ENCODE measurements around the gene FBXL4.
"Not testable (repeated sequence)": the region's sequence is repeated elsewhere in the genome, so short reads cannot be mapped to it uniquely, and the experiment has no call there.

FBXL4 gene

DNA sequence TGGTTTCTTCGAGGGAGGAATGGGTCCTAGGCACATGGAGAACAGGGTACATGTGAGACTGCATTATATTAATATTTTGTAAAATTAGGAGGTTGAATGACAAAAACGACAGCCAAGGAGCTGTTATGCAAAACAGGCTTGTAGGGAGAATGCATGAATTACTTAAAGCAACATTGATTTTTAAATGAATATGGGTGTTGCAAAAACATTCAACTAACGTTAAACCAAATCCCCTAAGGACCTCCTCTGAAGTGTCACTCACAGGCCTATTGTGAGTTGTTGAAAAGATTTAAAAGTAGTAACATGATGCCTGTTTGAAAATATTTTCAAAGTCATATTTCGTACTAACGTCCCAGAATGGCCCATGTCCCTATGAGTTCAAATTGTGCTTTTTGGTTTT is 21.9 kb downstream of the FBXL4 start:
- H3K36me3 ChIP-seq (ENCODE audit: insufficient read depth, low read length): peaks cover 20% of the 10 kb centered on the region
- no peak overlapping the region for H3K9ac ChIP-seq (ENCODE audit: low read depth, low read length)
- no peak overlapping the region for H3K27ac ChIP-seq (ENCODE audit: low read depth, low read length)
- WGBS: 62% methylated on average over 4 of the region's 5 CpGs
- H3K4me1 ChIP-seq (ENCODE audit: insufficient read depth, low read length): peaks cover 18% of the 10 kb centered on the region
- H3K27me3 ChIP-seq (ENCODE audit: insufficient read depth, low read length): no peaks in the 10 kb centered on the region
- H3K9me3 ChIP-seq (ENCODE audit: insufficient read depth, low read depth, low read length): no peaks in the 10 kb centered on the region
- H3K4me3 ChIP-seq (ENCODE audit: low read length): no peak overlapping the region

DNA sequence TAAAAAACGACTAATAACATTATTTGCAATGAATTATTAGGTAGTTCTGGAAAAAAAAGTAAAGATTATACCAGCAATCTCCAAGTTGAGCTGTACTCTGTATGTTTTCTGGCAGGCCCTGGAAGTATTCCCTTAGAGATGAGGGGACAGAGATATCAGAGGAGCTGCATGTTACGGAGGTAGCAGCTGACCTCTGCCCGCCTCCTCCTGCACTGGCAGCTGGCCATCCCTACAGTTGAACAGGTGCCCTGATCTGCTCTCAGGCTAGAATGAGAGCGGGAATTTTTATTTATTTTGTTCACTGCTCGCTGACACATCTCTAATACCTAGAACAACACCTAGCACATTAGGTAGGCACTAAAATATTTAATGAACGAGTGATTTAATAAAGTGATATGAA is 23.1 kb downstream of the FBXL4 start:
- no peak overlapping the region for H3K9ac ChIP-seq (ENCODE audit: low read depth, low read length)
- WGBS: 99% methylated on average over 5 of the region's 6 CpGs
- H3K4me3 ChIP-seq (ENCODE audit: low read length): no peak overlapping the region
- no peaks in the 10 kb centered on the region for H3K9me3 ChIP-seq (ENCODE audit: insufficient read depth, low read depth, low read length)
- peaks cover 18% of the 10 kb centered on the region for H3K4me1 ChIP-seq (ENCODE audit: insufficient read depth, low read length)
- H3K27me3 ChIP-seq (ENCODE audit: insufficient read depth, low read length): no peaks in the 10 kb centered on the region
- H3K27ac ChIP-seq (ENCODE audit: low read depth, low read length): no peak overlapping the region
- peaks cover 20% of the 10 kb centered on the region for H3K36me3 ChIP-seq (ENCODE audit: insufficient read depth, low read length)

DNA sequence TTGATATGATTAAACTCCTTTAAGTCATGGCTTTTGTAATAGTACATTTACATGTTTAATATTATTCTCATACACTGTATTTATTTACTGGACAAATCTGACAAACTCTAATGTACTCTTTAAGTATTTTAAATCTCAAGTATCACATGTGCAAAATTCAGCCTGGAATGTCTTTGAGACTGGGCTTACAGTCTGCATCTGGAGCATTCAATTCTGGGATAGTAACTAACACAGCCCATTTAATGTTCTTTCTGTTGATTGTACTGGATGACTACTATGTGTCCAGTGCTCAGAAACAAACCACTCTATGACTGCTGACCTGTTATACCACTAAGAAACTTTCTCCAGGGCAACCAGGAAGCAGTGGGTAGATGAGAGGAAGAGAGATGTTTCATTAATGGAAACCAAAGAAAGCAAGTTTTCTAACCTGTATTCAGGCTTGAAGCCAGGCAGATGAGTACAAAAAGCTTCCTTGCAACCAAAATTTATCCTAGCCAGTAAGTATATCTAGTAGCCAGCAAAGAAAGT is 26.8 kb downstream of the FBXL4 start:
- H3K36me3 ChIP-seq (ENCODE audit: insufficient read depth, low read length): peaks cover 9% of the 10 kb centered on the region; the same call in 1 of the 2 replicates
- no peaks in the 10 kb centered on the region for H3K9me3 ChIP-seq (ENCODE audit: insufficient read depth, low read depth, low read length)
- H3K27me3 ChIP-seq (ENCODE audit: insufficient read depth, low read length): no peaks in the 10 kb centered on the region
- peaks cover 9% of the 10 kb centered on the region for H3K4me1 ChIP-seq (ENCODE audit: insufficient read depth, low read length)
- H3K4me3 ChIP-seq (ENCODE audit: low read length): no peak overlapping the region
- no peak overlapping the region for H3K9ac ChIP-seq (ENCODE audit: low read depth, low read length)
- no peak overlapping the region for H3K27ac ChIP-seq (ENCODE audit: low read depth, low read length)

DNA sequence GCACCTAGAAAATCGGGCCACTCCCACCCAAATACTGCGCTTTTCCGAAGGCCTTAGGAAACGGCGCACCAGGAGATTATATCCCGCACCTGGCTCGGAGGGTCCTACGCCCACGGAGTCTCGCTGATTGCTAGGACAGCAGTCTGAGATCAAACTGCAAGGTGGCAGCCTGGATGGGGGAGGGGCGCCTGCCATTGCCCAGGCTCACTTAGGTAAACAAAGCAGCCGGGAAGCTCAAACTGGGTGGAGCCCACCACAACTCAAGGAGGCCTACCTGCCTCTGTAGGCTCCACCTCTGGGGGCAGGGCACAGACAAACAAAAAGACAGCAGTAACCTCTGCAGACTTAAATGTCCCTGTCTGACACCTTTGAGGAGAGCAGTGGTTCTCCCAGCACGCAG is 36.8 kb downstream of the FBXL4 start:
- not testable (repeated sequence) for H3K36me3 ChIP-seq (ENCODE audit: insufficient read depth, low read length); H3K9ac ChIP-seq (ENCODE audit: low read depth, low read length); H3K9me3 ChIP-seq (ENCODE audit: insufficient read depth, low read depth, low read length); H3K27ac ChIP-seq (ENCODE audit: low read depth, low read length); H3K4me1 ChIP-seq (ENCODE audit: insufficient read depth, low read length); H3K4me3 ChIP-seq (ENCODE audit: low read length); H3K27me3 ChIP-seq (ENCODE audit: insufficient read depth, low read length)
- 96% methylated on average over 12 of the region's 13 CpGs for WGBS

DNA sequence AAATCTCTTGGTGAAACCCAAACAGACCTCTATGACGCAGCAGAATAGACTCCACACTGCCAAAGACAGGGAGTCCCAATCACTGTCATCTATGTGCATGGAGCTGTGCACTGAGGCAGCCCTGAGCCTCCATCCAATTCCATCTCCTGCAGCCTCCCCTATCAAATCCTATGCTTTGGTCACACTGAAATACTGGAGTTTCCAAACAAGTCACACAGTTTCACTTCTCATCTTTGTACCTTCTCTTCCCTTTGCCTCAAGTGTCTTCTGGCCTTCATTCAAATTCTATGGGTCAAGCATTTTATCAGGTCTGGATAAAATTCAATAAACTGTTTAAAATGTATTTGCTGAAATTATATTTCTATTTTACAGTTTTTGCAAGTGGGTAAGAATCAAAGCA is 38.5 kb downstream of the FBXL4 start:
- Histone ChIP-seq H3K9ac (ENCODE audit: low read depth, low read length) (no peak overlapping the region), H3K27ac (ENCODE audit: low read depth, low read length) (no peak overlapping the region), H3K4me1 (ENCODE audit: insufficient read depth, low read length) (no peaks in the 10 kb centered on the region), H3K36me3 (ENCODE audit: insufficient read depth, low read length) (peaks cover 12% of the 10 kb centered on the region), H3K4me3 (ENCODE audit: low read length) (no peak overlapping the region), H3K27me3 (ENCODE audit: insufficient read depth, low read length) (no peaks in the 10 kb centered on the region), H3K9me3 (ENCODE audit: insufficient read depth, low read depth, low read length) (0 out of 2 replicates have a peak, but pooled peaks cover 3% of the 10 kb centered on the region)
- 90% methylated on average over 1 of the region's 1 CpG for WGBS

DNA sequence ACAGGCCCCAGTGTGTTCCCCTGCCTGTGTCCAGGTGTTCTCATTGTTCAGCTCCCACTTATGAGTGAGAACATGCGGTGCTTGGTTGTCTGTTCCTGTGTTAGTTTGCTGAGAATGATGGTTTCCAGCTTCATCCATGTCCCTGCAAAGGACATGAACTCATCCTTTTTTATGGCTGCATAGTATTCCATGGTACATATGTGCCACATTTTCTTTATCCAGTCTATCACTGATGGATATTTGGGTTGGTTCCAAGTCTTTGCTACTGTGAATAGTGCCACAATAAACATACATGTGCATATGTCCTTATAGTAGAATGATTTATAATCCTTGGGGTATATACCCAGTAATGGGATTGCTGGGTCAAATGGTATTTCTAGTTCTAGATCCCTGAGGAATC is 41.4 kb downstream of the FBXL4 start:
- no CpG with 5 or more reads among the region's 1 CpG for WGBS
- not testable (repeated sequence) for H3K4me1 ChIP-seq (ENCODE audit: insufficient read depth, low read length); H3K27ac ChIP-seq (ENCODE audit: low read depth, low read length)

DNA sequence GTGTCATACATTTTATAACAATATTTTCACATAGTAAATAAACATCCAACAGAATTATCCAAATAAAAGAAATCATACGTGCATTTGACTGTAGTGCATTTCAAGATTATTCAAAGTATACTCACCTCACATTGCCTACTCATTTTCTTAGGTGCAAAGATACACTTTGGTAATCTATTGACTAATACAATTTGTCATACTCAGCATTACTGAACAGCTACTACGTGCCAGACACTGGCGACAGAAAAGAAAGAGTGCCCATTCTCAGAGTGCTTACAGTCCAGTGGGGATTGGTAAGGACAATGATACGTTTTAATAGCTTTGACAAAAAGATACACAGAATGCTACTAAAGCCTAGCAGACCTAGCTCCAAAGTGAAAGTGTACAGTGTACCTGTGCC is 42.0 kb downstream of the FBXL4 start:
- H3K27ac ChIP-seq (ENCODE audit: low read depth, low read length): no peak overlapping the region

More for the DNA sequence above, 41.4 kb downstream of the FBXL4 start:
- peaks cover 18% of the 10 kb centered on the region for H3K36me3 ChIP-seq (ENCODE audit: insufficient read depth, low read length)
- not testable (repeated sequence) for H3K4me3 ChIP-seq (ENCODE audit: low read length); H3K27me3 ChIP-seq (ENCODE audit: insufficient read depth, low read length); H3K9me3 ChIP-seq (ENCODE audit: insufficient read depth, low read depth, low read length); H3K9ac ChIP-seq (ENCODE audit: low read depth, low read length)

DNA sequence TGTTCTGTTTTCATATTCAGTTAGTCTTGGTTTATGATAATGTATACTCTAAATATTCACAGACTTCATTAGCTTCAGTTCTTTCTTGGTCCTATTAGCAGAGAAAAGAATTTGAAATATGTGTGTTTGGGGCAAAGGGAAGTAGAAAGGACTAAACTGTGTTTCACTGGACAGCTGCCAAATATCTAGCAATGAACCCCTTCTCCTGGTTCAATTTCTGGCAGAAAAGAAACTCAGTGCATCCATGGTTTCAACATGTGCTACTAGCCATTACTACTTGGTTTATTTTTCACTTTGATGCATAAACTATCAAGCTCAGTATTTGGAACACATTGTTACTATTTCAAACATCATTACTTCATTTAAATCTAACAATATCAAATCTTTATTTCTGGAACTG is 43.6 kb downstream of the FBXL4 start:
- H3K27ac ChIP-seq (ENCODE audit: low read depth, low read length): no peak overlapping the region
- no peak overlapping the region for H3K4me3 ChIP-seq (ENCODE audit: low read length)
- peaks cover 2% of the 10 kb centered on the region; the same call in 1 of the 2 replicates for H3K9me3 ChIP-seq (ENCODE audit: insufficient read depth, low read depth, low read length)
- no peak overlapping the region for H3K9ac ChIP-seq (ENCODE audit: low read depth, low read length)
- H3K36me3 ChIP-seq (ENCODE audit: insufficient read depth, low read length): peaks cover 29% of the 10 kb centered on the region
- H3K4me1 ChIP-seq (ENCODE audit: insufficient read depth, low read length): no peaks in the 10 kb centered on the region
- no peaks in the 10 kb centered on the region for H3K27me3 ChIP-seq (ENCODE audit: insufficient read depth, low read length)

More for the DNA sequence above, 42.0 kb downstream of the FBXL4 start:
- 0 out of 2 replicates have a peak, but pooled peaks cover 3% of the 10 kb centered on the region for H3K9me3 ChIP-seq (ENCODE audit: insufficient read depth, low read depth, low read length)
- no peaks in the 10 kb centered on the region for H3K4me1 ChIP-seq (ENCODE audit: insufficient read depth, low read length)
- H3K27me3 ChIP-seq (ENCODE audit: insufficient read depth, low read length): no peaks in the 10 kb centered on the region
- whole genome bisulfite sequencing: 91% methylated on average over 4 of the region's 4 CpGs
- peaks cover 18% of the 10 kb centered on the region for H3K36me3 ChIP-seq (ENCODE audit: insufficient read depth, low read length)
- H3K4me3 ChIP-seq (ENCODE audit: low read length): no peak overlapping the region
- H3K9ac ChIP-seq (ENCODE audit: low read depth, low read length): no peak overlapping the region

DNA sequence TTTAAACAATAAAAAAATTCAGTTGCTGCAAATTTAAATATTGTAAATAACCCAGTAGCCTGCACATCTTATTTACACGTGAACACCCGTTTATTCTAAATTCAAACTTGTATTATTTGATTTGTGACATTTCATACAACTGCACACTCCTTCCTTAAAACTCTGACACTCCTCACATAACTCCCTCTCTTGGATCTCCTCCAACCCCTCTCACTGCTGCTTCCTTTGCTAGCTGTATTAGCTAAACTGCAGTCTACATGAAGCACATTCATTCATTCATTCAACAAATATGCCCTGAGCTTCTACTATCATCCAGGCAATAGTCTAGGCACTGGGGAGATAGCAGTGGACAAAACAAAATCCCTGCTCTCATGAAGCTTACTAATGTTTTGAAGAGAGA is 47.0 kb downstream of the FBXL4 start:
- Histone ChIP-seq H3K9me3 (ENCODE audit: insufficient read depth, low read depth, low read length) (peaks cover 3% of the 10 kb centered on the region; the same call in 1 of the 2 replicates), H3K4me3 (ENCODE audit: low read length) (no peak overlapping the region), H3K9ac (ENCODE audit: low read depth, low read length) (no peak overlapping the region), H3K4me1 (ENCODE audit: insufficient read depth, low read length) (no peaks in the 10 kb centered on the region; the same call in 1 of the 2 replicates), H3K36me3 (ENCODE audit: insufficient read depth, low read length) (peaks cover 36% of the 10 kb centered on the region), H3K27ac (ENCODE audit: low read depth, low read length) (no peak overlapping the region), H3K27me3 (ENCODE audit: insufficient read depth, low read length) (no peaks in the 10 kb centered on the region)
- 94% methylated on average over 2 of the region's 2 CpGs for WGBS

DNA sequence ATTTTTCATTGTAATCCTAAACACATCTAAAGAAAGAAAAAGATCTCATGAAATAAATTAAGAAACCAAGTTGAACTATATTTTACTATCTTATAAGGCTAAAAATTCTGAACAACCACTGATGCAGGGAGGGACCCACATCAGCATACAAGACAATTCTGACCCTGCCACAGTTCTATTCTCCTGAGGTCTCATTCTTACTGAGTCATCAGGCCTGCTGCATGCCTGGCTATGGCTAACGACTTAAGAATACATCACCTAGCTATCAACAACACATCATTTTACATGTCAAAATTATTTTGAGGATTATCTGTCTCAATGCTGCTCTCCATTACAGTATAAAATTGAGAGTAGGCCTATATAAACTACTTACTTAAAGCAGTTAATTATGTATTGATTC is 52.9 kb downstream of the FBXL4 start:
- 76% methylated on average over 1 of the region's 1 CpG for WGBS
- no peak overlapping the region for H3K27ac ChIP-seq (ENCODE audit: low read depth, low read length)

DNA sequence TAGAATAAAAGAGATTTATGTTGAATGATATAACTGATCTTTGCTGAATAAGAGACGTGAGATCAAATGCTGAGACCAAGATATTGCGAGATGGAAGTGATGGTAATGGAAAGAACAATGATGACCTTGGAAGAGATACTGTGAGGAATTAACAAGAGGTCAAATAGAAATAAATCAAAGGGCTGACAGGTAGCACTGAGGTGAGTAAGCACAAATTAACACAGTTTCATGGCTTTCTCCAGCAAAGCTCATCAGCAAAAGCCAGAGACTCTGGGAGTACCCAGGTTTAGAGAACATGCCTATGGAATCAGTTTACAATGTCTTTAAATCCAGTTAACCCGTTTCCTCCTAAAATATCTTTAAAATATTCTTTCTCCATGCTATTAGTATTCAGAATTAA is 60.1 kb downstream of the FBXL4 start:
- Histone ChIP-seq H3K9me3 (ENCODE audit: insufficient read depth, low read depth, low read length) (no peaks in the 10 kb centered on the region), H3K27ac (ENCODE audit: low read depth, low read length) (no peak overlapping the region), H3K9ac (ENCODE audit: low read depth, low read length) (no peak overlapping the region), H3K4me3 (ENCODE audit: low read length) (no peak overlapping the region), H3K36me3 (ENCODE audit: insufficient read depth, low read length) (peaks cover 5% of the 10 kb centered on the region; the same call in 1 of the 2 replicates), H3K27me3 (ENCODE audit: insufficient read depth, low read length) (no peaks in the 10 kb centered on the region), H3K4me1 (ENCODE audit: insufficient read depth, low read length) (no peaks in the 10 kb centered on the region)
- 85% methylated on average over 3 of the region's 3 CpGs for WGBS

More for the DNA sequence above, 52.9 kb downstream of the FBXL4 start:
- Histone ChIP-seq H3K27me3 (ENCODE audit: insufficient read depth, low read length) (no peaks in the 10 kb centered on the region), H3K9me3 (ENCODE audit: insufficient read depth, low read depth, low read length) (peaks cover 3% of the 10 kb centered on the region; the same call in 1 of the 2 replicates), H3K9ac (ENCODE audit: low read depth, low read length) (no peak overlapping the region), H3K4me1 (ENCODE audit: insufficient read depth, low read length) (no peaks in the 10 kb centered on the region; the same call in 1 of the 2 replicates), H3K36me3 (ENCODE audit: insufficient read depth, low read length) (peaks cover 14% of the 10 kb centered on the region), H3K4me3 (ENCODE audit: low read length) (no peak overlapping the region)

DNA sequence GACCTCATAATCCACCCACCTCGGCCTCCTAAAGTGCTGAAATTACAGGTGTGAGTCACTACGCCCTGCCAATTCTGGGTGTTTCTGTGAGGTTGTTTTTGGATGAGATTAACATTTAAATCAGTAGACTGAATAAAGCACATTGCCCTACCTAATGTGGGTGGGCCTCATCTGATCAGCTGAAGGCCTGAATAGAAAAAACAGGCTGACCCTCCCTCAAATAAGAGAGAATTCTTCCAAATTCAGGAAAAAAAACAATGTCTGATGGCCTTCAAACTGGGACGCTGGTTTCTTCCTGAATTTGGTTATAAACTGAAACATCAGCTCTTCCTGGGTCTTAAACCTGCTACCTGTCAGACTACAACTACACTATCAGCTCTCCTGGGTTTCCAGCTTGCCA is 62.4 kb downstream of the FBXL4 start:
- no peak overlapping the region for H3K4me3 ChIP-seq (ENCODE audit: low read length)

More for the DNA sequence above, 62.4 kb downstream of the FBXL4 start:
- peaks cover 6% of the 10 kb centered on the region; the same call in 1 of the 2 replicates for H3K36me3 ChIP-seq (ENCODE audit: insufficient read depth, low read length)
- H3K27me3 ChIP-seq (ENCODE audit: insufficient read depth, low read length): no peaks in the 10 kb centered on the region
- no peaks in the 10 kb centered on the region for H3K9me3 ChIP-seq (ENCODE audit: insufficient read depth, low read depth, low read length)
- 83% methylated on average over 3 of the region's 3 CpGs for WGBS
- H3K9ac ChIP-seq (ENCODE audit: low read depth, low read length): no peak overlapping the region
- H3K27ac ChIP-seq (ENCODE audit: low read depth, low read length): no peak overlapping the region
- H3K4me1 ChIP-seq (ENCODE audit: insufficient read depth, low read length): no peaks in the 10 kb centered on the region
